Activated naive CD8-positive, alpha-beta T cell treated with anti-CD3 and anti-CD28 coated beads, Interleukin-2, amount 50 U/mL, for 24 hours (primary cell): ENCODE measurements around the gene GPR52.

Experiments
- ATAC-seq: fragments of 150-1000 bp; cut with Tn5 transposase; one replicate; pipeline ENCODE4 v1.10.0; 2021
- DNase-seq: peaks from one replicate; pipeline ENCODE4 v3.0.0; 2021
- H3K27ac Mint-ChIP-seq: one replicate; pipeline ENCODE4 v1.8.0; 2021; ENCODE audit warnings: mild to moderate bottlenecking, mixed read lengths
- H3K27me3 Mint-ChIP-seq: one replicate; pipeline ENCODE4 v1.8.0; 2021; ENCODE audit warnings: mixed read lengths
- H3K36me3 Mint-ChIP-seq: one replicate; pipeline ENCODE4 v1.8.0; 2021; ENCODE audit warnings: low read depth, mixed read lengths
- H3K4me1 Mint-ChIP-seq: one replicate; pipeline ENCODE4 v1.8.0; 2021; ENCODE audit warnings: mixed read lengths
- H3K4me3 Mint-ChIP-seq: one replicate; pipeline ENCODE4 v1.8.0; 2021; ENCODE audit warnings: mild to moderate bottlenecking, moderate library complexity, mixed read lengths
- H3K9me3 Mint-ChIP-seq: one replicate; pipeline ENCODE4 v1.8.0; 2021; ENCODE audit warnings: mixed read lengths

GPR52 gene

DNA sequence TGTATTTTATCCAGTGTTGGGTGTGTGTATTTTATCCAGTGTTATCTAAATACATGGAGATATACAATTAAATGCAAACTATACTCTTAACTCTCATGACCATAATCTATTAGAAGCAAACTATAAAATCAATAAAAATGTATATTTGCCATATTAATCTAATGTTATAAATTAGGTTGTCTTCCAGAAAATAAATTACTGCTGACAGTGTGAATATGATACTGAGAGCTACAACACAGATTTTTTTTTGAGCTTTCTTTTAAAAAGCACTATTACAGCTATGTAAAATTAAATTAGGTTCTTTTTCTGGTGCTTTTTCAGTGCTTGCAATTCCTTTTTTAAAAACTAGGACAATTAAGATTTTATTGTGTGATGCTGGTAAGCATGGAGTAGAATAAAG lies 19.0 kb upstream of the GPR52 start:
- no peaks in the 10 kb centered on the region for H3K27me3 Mint-ChIP-seq
- no peak overlapping the region for H3K27ac Mint-ChIP-seq
- peaks cover 2% of the 10 kb centered on the region for H3K36me3 Mint-ChIP-seq
- no peaks in the 10 kb centered on the region for H3K4me1 Mint-ChIP-seq
- H3K9me3 Mint-ChIP-seq = no peaks in the 10 kb centered on the region
- no peak overlapping the region for H3K4me3 Mint-ChIP-seq
- DNase-seq = no peak
- no peak for ATAC-seq

DNA sequence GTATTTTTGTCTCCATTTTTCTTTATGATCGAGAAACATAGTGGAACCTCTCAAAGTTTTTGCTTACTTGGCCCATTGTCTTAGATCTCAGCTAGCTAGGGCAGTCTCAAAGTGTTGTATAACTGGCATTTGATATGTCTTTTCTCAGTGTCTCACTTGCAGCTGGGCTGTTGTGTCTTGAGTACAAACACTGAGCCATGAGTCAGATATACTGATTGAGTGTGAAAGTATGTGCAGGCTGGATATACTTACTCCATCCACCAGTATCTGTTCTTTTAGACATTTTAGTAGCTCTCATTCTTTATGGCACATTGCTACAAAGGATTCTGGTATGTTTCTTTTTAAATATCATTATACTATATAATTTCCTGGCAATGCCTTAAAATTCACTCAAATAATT lies 14.3 kb upstream of the GPR52 start:
- H3K4me3 Mint-ChIP-seq = no peak overlapping the region
- H3K36me3 Mint-ChIP-seq = peaks cover 8% of the 10 kb centered on the region
- H3K4me1 Mint-ChIP-seq = no peaks in the 10 kb centered on the region
- no peak for ATAC-seq
- no peak overlapping the region for H3K27ac Mint-ChIP-seq
- H3K9me3 Mint-ChIP-seq = peaks cover 5% of the 10 kb centered on the region
- no peaks in the 10 kb centered on the region for H3K27me3 Mint-ChIP-seq
- DNase-seq = no peak

DNA sequence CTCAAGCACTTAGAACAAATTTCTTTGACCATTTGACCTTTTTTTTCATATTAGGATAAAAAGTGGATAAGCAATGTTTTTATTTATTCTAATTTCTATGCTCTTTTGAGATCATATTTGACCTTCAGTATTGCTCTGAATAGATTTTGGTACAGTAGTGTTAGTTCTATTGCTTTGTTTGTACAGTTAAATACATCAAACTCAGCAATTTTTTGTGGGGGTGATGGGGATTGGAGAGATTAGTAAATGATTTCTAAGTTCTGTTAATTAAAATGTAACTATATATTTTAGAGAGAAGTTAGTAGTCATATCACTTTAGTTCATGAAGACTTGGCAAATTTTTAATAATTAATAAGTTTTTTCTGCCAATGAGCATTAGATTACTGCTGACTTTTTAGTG lies 2.4 kb upstream of the GPR52 start:
- H3K9me3 Mint-ChIP-seq = no peaks in the 10 kb centered on the region
- no peaks in the 10 kb centered on the region for H3K4me1 Mint-ChIP-seq
- H3K27me3 Mint-ChIP-seq = no peaks in the 10 kb centered on the region
- no peak for ATAC-seq
- H3K27ac Mint-ChIP-seq = no peak overlapping the region
- no peak for DNase-seq
- H3K4me3 Mint-ChIP-seq = no peak overlapping the region
- H3K36me3 Mint-ChIP-seq = no peaks in the 10 kb centered on the region

DNA sequence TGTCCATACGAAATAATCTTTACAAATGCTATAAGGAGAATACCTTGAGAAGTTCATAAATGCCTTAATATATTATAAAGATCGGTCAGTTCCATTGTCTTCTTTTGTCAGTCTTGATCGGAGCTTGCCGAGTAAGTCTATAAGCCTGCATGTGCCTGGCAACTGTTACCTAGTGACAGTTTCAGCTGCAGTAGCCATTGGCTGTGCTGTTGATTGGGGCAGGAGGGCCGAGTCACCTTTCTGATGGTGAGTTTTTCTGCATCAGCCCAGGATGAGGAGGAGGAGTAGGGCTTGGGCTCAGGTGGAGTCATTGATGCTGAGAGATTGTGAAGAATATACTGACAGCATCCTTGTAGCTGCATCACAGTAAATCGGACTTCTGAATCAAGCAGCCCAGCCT lies 1.9 kb upstream of the GPR52 start:
- H3K4me1 Mint-ChIP-seq = no peaks in the 10 kb centered on the region
- DNase-seq (no peak), ATAC-seq (no peak)
- H3K36me3 Mint-ChIP-seq = no peaks in the 10 kb centered on the region
- H3K27ac Mint-ChIP-seq = no peak overlapping the region
- H3K27me3 Mint-ChIP-seq = no peaks in the 10 kb centered on the region
- no peaks in the 10 kb centered on the region for H3K9me3 Mint-ChIP-seq
- H3K4me3 Mint-ChIP-seq = no peak overlapping the region

DNA sequence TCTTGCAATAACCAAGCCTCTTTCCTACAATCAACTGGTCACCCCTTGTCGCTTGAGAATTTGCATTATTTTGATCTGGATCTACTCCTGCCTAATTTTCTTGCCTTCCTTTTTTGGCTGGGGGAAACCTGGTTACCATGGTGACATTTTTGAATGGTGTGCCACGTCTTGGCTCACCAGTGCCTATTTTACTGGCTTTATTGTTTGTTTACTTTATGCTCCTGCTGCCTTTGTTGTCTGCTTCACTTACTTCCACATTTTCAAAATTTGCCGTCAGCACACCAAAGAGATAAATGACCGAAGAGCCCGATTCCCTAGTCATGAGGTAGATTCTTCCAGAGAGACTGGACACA lies 743 bp downstream of the GPR52 start:
- ATAC-seq = no peak
- H3K27me3 Mint-ChIP-seq = no peaks in the 10 kb centered on the region
- no peak overlapping the region for H3K4me3 Mint-ChIP-seq
- DNase-seq = no peak
- no peak overlapping the region for H3K27ac Mint-ChIP-seq
- no peaks in the 10 kb centered on the region for H3K36me3 Mint-ChIP-seq
- H3K9me3 Mint-ChIP-seq = no peaks in the 10 kb centered on the region
- H3K4me1 Mint-ChIP-seq = no peaks in the 10 kb centered on the region

DNA sequence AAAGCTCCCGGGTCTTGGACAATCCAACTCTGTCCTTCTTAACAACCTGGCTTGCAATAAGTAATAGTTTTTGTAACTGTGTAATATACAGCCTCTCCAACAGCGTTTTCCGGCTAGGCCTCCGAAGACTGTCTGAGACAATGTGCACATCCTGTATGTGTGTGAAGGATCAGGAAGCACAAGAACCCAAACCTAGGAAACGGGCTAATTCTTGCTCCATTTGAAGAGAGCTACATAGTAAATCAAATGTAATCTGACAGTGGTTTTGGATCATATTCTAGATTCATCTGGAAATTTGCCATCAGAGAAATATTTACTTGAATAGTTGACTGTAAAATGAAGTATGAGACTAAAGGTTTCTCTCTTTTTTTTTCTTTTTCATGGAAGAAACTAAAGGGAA lies 1.2 kb downstream of the GPR52 start:
- Mint-ChIP-seq H3K27me3 (no peaks in the 10 kb centered on the region), H3K27ac (no peak overlapping the region), H3K9me3 (no peaks in the 10 kb centered on the region), H3K4me1 (no peaks in the 10 kb centered on the region), H3K36me3 (no peaks in the 10 kb centered on the region), H3K4me3 (no peak overlapping the region)
- no peak for DNase-seq
- ATAC-seq = no peak

DNA sequence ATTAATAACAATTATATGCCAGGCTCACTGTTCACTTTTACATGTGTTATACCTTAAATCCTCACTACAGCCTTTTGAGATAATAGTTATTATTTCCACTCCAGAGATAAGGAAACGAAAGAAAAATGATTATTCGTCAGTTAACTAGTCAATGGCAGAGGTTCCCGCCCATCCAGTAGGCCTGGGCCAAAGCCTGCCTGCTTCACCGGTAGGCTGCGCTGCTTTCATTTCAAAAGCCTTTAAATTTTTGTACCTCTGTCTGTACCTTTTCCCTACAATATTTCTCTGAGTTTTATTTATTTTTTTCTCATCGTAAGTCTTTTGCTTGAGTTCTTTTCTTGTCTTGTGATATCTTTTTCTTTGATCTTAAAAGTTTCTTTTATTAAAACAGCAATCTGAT lies 3.6 kb downstream of the GPR52 start:
- Mint-ChIP-seq H3K9me3 (no peaks in the 10 kb centered on the region), H3K36me3 (no peaks in the 10 kb centered on the region), H3K4me3 (no peak overlapping the region), H3K27me3 (no peaks in the 10 kb centered on the region), H3K27ac (no peak overlapping the region), H3K4me1 (no peaks in the 10 kb centered on the region)
- ATAC-seq (no peak), DNase-seq (no peak)

DNA sequence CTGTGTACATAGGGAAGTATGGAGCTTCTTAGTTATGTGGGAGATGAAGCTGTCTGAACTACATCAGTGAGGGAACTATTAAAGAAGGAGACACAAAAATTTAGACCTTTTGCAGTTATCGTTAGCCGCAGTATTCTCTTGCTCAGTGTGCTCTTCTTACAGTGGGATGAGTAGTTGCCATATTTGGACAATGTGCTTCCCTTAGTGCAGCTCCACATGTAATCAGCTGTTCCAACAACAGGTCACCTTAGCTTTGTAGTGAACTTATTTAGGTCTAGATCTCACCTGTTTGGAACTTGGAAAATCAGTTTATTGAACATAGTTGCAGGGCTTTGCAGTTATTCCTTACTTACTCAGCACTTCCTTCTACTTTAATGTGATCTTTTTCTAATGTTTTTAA lies 18.1 kb downstream of the GPR52 start:
- no peak for ATAC-seq
- Mint-ChIP-seq H3K9me3 (peaks cover 10% of the 10 kb centered on the region), H3K4me1 (no peaks in the 10 kb centered on the region), H3K36me3 (peaks cover 11% of the 10 kb centered on the region), H3K27me3 (no peaks in the 10 kb centered on the region), H3K27ac (no peak overlapping the region), H3K4me3 (no peak overlapping the region)
- DNase-seq = no peak

DNA sequence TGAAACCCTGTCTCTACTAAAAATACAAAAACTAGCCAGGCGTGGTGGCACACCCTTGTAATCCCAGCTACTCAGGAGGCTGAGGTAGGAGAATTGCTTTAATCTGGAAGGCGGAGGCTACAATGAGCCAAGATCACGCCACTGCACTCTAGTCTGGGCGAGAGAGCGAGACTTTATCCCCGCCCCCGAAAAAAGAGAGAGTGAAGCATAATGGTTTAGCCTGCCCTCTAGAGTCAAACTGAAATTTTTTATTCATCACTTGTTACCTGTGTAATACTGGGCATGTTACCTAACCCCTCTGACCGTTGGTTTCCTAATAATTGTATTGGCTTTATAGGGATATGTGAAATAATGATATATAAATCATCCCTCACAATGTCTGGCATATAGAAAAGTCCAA lies 18.8 kb downstream of the GPR52 start:
- no peak for DNase-seq
- no peaks in the 10 kb centered on the region for H3K4me1 Mint-ChIP-seq
- no peak overlapping the region for H3K4me3 Mint-ChIP-seq
- H3K27me3 Mint-ChIP-seq = no peaks in the 10 kb centered on the region
- H3K36me3 Mint-ChIP-seq = peaks cover 8% of the 10 kb centered on the region
- H3K27ac Mint-ChIP-seq = no peak overlapping the region
- H3K9me3 Mint-ChIP-seq = peaks cover 10% of the 10 kb centered on the region
- ATAC-seq = no peak

DNA sequence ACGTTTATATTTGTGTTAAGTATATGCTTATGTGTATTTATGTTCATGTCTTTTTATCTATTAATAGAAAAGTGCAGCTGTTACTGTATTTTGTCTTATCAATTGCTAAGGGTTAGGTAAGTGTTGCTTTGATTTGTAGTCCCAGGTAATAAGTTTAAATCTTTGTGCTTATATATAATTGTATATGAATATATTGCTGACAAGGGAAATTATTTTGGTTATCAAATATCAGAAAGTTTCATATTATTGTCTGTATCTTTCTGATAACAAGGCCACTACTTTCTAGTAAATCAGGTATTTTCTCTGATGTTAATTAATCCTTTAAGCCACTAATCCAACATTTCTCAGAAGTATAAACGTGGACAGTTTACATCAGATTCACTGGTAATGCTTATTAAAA lies 21.3 kb downstream of the GPR52 start:
- no peaks in the 10 kb centered on the region for H3K4me1 Mint-ChIP-seq

DNA sequence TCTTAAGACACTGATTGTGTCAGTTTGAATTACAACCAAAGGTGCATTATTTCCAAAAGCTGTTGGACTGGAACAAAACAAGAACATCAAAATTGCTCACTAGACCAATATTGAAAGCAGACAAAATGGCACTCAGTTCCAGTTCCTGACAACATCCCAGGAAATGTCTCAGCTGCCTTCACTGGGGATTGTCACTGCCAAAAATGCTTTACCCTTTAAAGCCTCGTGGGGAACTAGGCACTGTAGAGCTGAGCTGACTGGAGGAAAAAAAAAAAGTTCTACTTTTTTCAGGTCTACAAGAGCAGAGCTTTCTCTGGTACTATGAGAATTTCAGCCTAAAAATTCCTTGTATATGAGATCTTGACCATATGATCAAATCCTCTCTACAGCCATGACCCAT lies 21.9 kb downstream of the GPR52 start:
- Mint-ChIP-seq H3K4me1 (no peaks in the 10 kb centered on the region), H3K27ac (no peak overlapping the region), H3K36me3 (peaks cover 3% of the 10 kb centered on the region), H3K27me3 (no peaks in the 10 kb centered on the region), H3K9me3 (no peaks in the 10 kb centered on the region), H3K4me3 (no peak overlapping the region)
- DNase-seq = no peak
- no peak for ATAC-seq

More for the DNA sequence above, 21.3 kb downstream of the GPR52 start:
- DNase-seq = no peak
- Mint-ChIP-seq H3K27me3 (no peaks in the 10 kb centered on the region), H3K27ac (no peak overlapping the region), H3K36me3 (peaks cover 3% of the 10 kb centered on the region), H3K9me3 (no peaks in the 10 kb centered on the region), H3K4me3 (no peak overlapping the region)
- no peak for ATAC-seq

DNA sequence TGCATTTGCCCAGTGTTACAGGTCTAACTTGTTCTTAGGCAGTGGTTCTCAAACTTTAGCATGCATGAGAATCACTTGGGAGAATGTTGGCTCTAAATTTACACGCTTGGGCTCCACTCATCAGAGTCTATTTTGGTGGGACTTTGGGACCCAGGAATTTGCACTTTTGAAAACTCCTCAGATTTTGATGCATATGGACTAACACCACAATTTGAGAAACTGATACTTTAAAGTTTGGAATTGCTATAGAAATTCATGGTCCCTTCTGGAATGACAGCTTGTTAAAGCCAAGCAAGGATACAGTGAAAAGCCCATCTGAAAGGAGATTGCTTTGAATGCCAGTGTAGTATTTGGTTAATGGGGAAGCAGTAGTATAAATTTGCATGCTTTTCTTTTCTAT lies 31.5 kb downstream of the GPR52 start:
- Mint-ChIP-seq H3K4me3 (no peak overlapping the region), H3K36me3 (peaks cover 2% of the 10 kb centered on the region), H3K27ac (no peak overlapping the region), H3K4me1 (peaks cover 2% of the 10 kb centered on the region), H3K9me3 (peaks cover 3% of the 10 kb centered on the region), H3K27me3 (no peaks in the 10 kb centered on the region)
- DNase-seq (no peak), ATAC-seq (no peak)

DNA sequence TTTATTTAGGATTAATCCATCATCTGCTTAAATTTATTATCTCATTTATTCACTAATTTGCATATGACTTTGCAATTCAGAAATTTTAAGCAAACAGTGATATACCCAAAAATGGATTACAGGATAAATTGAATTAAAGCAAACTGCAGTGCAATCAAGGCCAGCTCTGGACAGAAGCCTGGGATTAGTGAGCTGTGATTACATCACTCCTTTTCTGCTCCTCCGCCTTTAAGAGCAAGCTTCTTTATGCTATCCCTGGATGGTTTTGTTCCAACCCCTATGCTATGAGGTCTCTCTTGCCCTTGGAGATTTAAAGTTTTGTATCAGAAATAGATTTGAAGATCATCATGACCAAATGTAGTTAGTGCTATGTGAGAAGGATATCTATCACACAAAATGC lies 32.6 kb downstream of the GPR52 start:
- no peak overlapping the region for H3K4me3 Mint-ChIP-seq

DNA sequence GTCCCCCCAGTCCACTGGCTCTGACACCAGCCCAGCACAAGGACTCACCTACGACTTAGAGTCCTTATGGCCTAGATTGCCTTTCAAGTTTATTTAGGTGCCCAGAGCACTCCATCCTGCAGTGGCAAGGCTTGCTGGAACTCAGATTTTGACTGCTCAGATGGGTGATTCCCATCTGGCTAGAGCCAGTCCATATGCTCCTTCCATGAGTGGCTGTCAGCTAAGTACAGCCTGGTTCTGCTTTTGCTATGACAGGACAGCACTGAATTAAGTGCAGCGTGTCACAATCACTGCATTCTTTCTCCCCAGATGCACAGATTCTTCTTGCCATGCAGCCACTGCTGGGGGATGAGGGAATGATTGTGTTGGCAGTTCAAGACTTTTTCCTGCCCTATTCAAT lies 43.8 kb downstream of the GPR52 start:
- Mint-ChIP-seq H3K4me3 (no peak overlapping the region), H3K9me3 (peaks cover 10% of the 10 kb centered on the region), H3K27me3 (no peaks in the 10 kb centered on the region), H3K27ac (no peak overlapping the region), H3K4me1 (peaks cover 2% of the 10 kb centered on the region), H3K36me3 (peaks cover 16% of the 10 kb centered on the region)
- no peak for ATAC-seq
- no peak for DNase-seq

More for the DNA sequence above, 32.6 kb downstream of the GPR52 start:
- Mint-ChIP-seq H3K36me3 (peaks cover 2% of the 10 kb centered on the region), H3K4me1 (peaks cover 2% of the 10 kb centered on the region), H3K27me3 (no peaks in the 10 kb centered on the region), H3K27ac (no peak overlapping the region), H3K9me3 (peaks cover 3% of the 10 kb centered on the region)
- no peak for DNase-seq
- no peak for ATAC-seq

DNA sequence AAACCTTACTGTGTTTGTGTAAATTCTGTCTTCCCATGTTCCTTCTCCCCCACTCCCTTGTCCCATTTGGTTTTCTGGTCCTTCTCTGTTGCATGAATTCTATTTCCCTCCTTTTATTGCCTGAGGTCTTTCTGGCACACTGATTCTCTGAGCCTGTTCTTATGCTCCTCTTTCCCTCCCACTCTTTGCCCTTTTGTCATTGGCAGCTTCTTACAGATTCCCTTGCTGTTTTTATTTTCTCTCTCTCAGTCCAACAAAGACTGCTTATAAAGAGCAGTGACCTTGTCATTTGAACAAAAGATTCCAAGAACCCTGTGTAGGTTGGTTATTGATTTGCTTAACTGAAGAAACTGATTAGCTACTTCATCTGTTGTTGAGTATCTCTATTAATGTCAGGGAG lies 49.7 kb downstream of the GPR52 start:
- DNase-seq (no peak), ATAC-seq (no peak)
- Mint-ChIP-seq H3K9me3 (no peaks in the 10 kb centered on the region), H3K36me3 (peaks cover 2% of the 10 kb centered on the region), H3K27me3 (no peaks in the 10 kb centered on the region), H3K27ac (no peak overlapping the region), H3K4me3 (no peak overlapping the region), H3K4me1 (peaks cover 3% of the 10 kb centered on the region)
